Adrenal gland (tissue), 12 donors: ENCODE results near the gene SIMC1. TPM values are rescaled to one million over a fixed set of nuclear protein-coding genes. Genes with fewer than 3 reads are reported as not detected.

Source experiments
- DNase-seq, 7 donors: peaks; one replicate each; pipeline ENCODE4 v3.0.0-alpha.2; 2019 to 2020
- H3K27ac ChIP-seq, 5 donors: fragments of 200-600 bp; sonication (generic) in 4 of 5; 1 replicate in 3 of 5; 2 replicates in 2 of 5; pipeline versions ENCODE4 v1.5.1 to v1.8.0; 2016 to 2020; ENCODE audit warnings: mild to moderate bottlenecking in 1 of 5
- H3K27me3 ChIP-seq: fragments of 200-600 bp; 2 replicates; pipeline ENCODE4 v1.8.0; 2021
- H3K36me3 ChIP-seq, 2 donors: fragments of 200-600 bp; replicated peaks in 1 of 2; 1 replicate in 1 of 2; 2 replicates in 1 of 2; pipeline versions ENCODE4 v1.5.1 to v1.8.0; 2018 to 2022
- H3K4me1 ChIP-seq, 2 donors: fragments of 200-600 bp; replicated peaks in 1 of 2; 1 replicate in 1 of 2; 2 replicates in 1 of 2; pipeline versions ENCODE4 v1.5.1 to v1.8.0; 2018 to 2021
- H3K4me3 ChIP-seq, 4 donors: fragments of 200-600 bp; sonication (generic) in 3 of 4; one replicate each; pipeline ENCODE4 v1.5.1; 2016 to 2018
- H3K9me3 ChIP-seq, 3 donors: fragments of 200-600 bp; sonication (generic) in 1 of 3; replicated peaks in 1 of 3; 1 replicate in 2 of 3; 2 replicates in 1 of 3; pipeline versions ENCODE4 v1.5.1 to v1.8.0; 2016 to 2021
- POLR2A ChIP-seq, 2 donors: fragments of 450-650 bp; IDR thresholded peaks; one replicate each; pipeline ENCODE4 v1.6.1; 2017; ENCODE audit warnings: antibody characterized with exemption in 2 of 2, mild to moderate bottlenecking in 2 of 2, moderate library complexity in 1 of 2
- WGBS, 4 donors: extraction: QIAGEN DNeasy Blood & Tissue Kit in 2 of 4; methylation state at CpG; one replicate each; pipeline versions ENCODE4 v1.1.5 to v1.1.7; 2013 to 2017; 5-methylcytosine and 5-hydroxymethylcytosine counted together
- intact Hi-C, 2 donors: fragments of 100-400 bp; cut with DNase I; formaldehyde crosslinking; loops; one replicate each; pipeline versions ENCODE4 v1.14.1 to v1.15.0; 2022 to 2023
- polyA plus RNA-seq, 3 donors: library from polyadenylated mRNA; stranded (reverse); fragments of 200-250 nt in 2 of 3; fragments of 350-450 nt in 1 of 3; fragmentation: Illumina TruSeq in 1 of 3; extraction: RNeasy Lipid Tissue Mini Kit (QIAGEN cat#74804) in 1 of 3; gene quantifications; one replicate each; pipeline ENCODE4 v1.2.3, GENCODE V29; 2013 to 2014
- total RNA-seq, 9 donors: library from RNA; depleted of rRNA in 4 of 9; stranded (reverse); fragments of >200 nt in 4 of 9; fragments of 120-200 nt in 1 of 9; fragmentation: NEBNext Ultra II Directional in 1 of 9; extraction: Animal tissue kit (Norgen Biotek cat#: 25700) in 1 of 9; gene quantifications; one replicate each; pipeline versions ENCODE4 v1.1.0 to v1.2.4, GENCODE V29; 2013 to 2023
- TF ChIP-seq, protein P1 (sequence below), 6 experiments: fragments of 450-650 bp in 4 of 6; fragments of 200-600 bp in 2 of 6; sonication (generic) in 1 of 6; IDR thresholded peaks; 1 replicate in 5 of 6; 2 replicates in 1 of 6; pipeline versions ENCODE4 v1.5.1 to v1.8.0; 2016 to 2021; ENCODE audit warnings: antibody characterized with exemption in 6 of 6, mild to moderate bottlenecking in 2 of 6, moderate library complexity in 1 of 6
- donor health status: healthy with polysubstance abuse.
- donor health status: Bipolar disorder and iron deficiency.
- donor health status: DM: yes; HTN: yes; CAD: no.
- donor health status: DM: no; HTN: no; CAD: no.
- donor health status: DM: no; HTN: no; CAD: no.
- donor health status: DM: yes; HTN: yes; CAD: no.

The SIMC1 gene
- total and polyA plus RNA-seq, 12 donors = 25.7 to 85.3 (median 47.7) TPM

DNA sequence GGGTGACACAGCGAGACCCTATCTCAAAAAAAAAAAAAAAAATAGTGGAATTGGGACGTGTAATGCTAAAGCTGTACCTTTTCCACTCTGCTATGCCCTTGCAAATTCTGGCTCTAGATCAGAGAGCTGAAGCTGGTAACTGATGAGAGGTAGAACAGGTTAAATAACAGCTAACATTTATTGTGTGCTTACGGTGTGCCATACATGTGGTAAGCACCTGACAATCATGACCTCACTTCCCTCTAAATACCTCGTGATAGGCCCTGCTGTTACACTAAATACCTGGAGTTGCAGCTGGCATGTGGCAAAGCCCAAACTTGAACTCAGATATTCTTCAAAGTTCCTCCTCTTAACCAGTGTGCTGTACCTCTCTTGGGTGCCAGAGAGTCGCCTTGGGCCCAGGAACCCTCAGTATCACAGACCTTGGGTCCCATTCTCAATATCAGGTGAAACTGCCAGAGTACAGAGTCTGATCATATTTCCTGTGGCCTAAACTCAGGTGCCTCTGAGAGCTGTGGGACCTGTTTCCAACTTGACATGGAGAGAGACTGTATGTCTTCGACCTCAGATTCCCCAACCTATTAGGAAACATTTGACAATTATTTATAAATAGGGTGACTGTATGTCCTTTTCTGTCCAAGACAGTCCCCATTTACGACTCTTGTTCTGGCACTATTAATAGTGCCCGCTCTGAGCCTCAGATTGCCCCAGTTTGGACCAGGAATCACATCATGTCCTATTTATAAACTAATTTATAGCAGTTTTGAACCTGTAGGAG lies 131.9 kb downstream of the SIMC1 start:
- WGBS, 4 donors = 85 to 92% (median 89%) methylated on average over 8 of the region's 8 CpGs
- Histone ChIP-seq H3K27me3 (no peaks in the 10 kb centered on the region), H3K9me3 (no peaks in the 10 kb centered on the region), H3K27ac (no peak overlapping the region), H3K4me1 (peaks cover 13 to 24% of the 10 kb centered on the region in 2 donors), H3K4me3 (no peak overlapping the region), H3K36me3 (peaks cover 0 to 16% of the 10 kb centered on the region in 2 donors)
- intact Hi-C loops = no loop called here
- no peak for DNase-seq
- TF ChIP-seq, protein P1, sequence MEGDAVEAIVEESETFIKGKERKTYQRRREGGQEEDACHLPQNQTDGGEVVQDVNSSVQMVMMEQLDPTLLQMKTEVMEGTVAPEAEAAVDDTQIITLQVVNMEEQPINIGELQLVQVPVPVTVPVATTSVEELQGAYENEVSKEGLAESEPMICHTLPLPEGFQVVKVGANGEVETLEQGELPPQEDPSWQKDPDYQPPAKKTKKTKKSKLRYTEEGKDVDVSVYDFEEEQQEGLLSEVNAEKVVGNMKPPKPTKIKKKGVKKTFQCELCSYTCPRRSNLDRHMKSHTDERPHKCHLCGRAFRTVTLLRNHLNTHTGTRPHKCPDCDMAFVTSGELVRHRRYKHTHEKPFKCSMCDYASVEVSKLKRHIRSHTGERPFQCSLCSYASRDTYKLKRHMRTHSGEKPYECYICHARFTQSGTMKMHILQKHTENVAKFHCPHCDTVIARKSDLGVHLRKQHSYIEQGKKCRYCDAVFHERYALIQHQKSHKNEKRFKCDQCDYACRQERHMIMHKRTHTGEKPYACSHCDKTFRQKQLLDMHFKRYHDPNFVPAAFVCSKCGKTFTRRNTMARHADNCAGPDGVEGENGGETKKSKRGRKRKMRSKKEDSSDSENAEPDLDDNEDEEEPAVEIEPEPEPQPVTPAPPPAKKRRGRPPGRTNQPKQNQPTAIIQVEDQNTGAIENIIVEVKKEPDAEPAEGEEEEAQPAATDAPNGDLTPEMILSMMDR (IDR thresholded peaks at IDR 0.05) = no peak
- TF ChIP-seq POLR2A (IDR thresholded peaks at IDR 0.05) = no peak

DNA sequence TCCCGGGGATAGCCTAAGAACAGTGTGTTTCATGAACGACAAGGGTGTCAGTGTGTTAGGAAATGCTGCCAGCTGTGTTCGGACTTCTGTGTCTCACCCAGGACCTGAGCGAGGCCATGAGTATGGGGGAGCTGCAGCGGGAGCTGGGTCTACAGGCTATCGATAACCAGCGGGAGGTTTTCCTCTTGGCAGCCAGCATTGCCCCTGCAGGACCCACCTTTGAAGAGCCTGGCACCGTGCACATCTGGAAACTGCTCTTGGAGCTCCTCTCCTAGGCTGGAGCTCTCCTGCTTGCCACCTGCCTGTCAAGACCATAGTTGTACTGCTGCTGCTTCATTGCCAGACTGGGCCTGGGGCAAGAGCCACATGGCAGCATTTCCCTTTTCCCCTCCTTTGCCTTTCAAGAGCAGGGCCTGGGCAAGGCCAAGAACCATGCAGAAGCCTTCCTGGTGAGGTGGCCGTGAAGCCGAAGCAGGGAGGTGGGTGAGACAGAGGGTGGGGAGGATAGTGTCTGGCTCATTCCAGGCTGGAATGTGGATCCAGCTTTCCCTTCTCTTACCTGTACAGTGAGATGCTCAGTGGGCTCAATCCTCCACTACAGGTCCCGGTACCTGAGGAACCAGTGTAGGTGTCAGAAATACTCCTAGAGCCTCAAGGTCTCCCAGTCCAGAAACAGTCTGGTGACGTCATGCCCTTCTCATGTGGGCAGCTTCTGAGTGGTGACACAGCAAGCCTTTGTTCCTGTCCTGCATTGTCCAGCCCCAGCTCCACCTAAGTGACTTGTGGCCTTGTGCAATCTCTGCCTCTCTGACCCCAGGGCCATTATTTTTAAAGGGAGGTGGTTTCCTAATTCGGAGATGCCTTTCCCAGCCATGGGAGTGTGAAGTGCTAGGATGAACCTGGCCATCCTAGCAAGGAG lies 133.7 kb downstream of the SIMC1 start:
- intact Hi-C loops = no loop called here
- Histone ChIP-seq H3K36me3 (peaks cover 0 to 16% of the 10 kb centered on the region in 2 donors), H3K4me1 (peaks cover 13 to 16% of the 10 kb centered on the region in 2 donors), H3K27ac (peak overlapping the region in 2 of 5 donors; percentile 30 to 71), H3K27me3 (no peaks in the 10 kb centered on the region), H3K4me3 (no peak overlapping the region), H3K9me3 (no peaks in the 10 kb centered on the region)
- WGBS, 4 donors = 77 to 84% (median 82%) methylated on average over 10 to 13 of the region's 13 CpGs
- DNase-seq = peak; percentile 52 to 83 (median 75)
- TF ChIP-seq, protein P1 (IDR thresholded peaks at IDR 0.05) = no peak
- TF ChIP-seq POLR2A (IDR thresholded peaks at IDR 0.05) = no peak

DNA sequence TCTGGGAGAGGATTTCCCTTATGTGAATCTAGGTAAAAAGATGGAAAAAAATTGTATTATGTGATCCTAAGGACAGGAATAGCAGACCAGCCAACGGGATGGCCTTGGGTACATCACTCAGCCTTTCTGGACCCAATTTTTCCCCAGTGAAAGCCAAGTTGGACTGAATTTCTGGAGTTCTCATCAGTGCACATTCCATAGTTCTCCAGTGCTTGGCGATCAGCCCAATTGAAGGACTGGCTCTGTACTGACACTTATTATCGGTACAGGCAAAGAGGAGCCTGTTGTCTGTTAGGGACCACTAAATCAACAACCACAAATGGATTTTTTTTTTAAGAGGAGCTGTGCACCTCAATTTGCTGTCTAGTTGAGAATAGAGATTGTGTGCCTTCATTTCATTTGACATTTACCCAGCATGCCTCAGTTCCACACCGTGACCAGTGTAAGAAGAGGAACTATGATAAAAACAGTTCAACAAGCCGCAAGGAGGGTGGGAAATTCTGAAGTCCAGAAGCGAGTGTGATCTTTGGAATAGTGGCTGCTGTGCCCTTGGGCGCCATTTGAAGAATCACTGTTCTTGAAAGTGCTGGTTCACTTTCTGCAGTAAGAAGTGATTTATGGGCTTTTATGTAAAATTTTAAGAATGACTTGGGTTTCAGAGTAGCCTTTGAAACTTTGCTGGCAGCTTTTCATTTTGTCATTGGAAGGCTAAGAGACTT lies 135.0 kb downstream of the SIMC1 start:
- no peak for TF ChIP-seq POLR2A (IDR thresholded peaks at IDR 0.05)
- TF ChIP-seq, protein P1 (IDR thresholded peaks at IDR 0.05) = no peak
- H3K9me3 ChIP-seq = no peaks in the 10 kb centered on the region
- DNase-seq = peak in 6 of 7 donors; percentile 62 to 88 (median 76)
- peaks cover 0 to 16% of the 10 kb centered on the region in 2 donors for H3K36me3 ChIP-seq
- peaks cover 13 to 16% of the 10 kb centered on the region in 2 donors for H3K4me1 ChIP-seq
- no peaks in the 10 kb centered on the region for H3K27me3 ChIP-seq
- peak overlapping the region in 3 of 5 donors; percentile 8 to 71 (median 30) for H3K27ac ChIP-seq
- intact Hi-C loops = no loop called here
- 39 to 45% (median 44%) methylated on average over 7 of the region's 7 CpGs for whole genome bisulfite sequencing, 4 donors
- peak overlapping the region in 1 of 4 donors; percentile 7 for H3K4me3 ChIP-seq
